Endodermal cell (in vitro differentiated cells): ENCODE data around the gene ANKRD40. TPM values are rescaled to one million over a fixed set of nuclear protein-coding genes. Genes with fewer than 3 reads are reported as not detected.
A peak's percentile ranks its signal among the peaks of the same experiment; 100 is the strongest.

Experiments
- DNase-seq: peaks from one replicate; pipeline ENCODE4 v3.0.0-alpha.2; 2017
- H3K27ac ChIP-seq: 2 replicates; pipeline ENCODE4 v1.5.1; 2013; ENCODE audit warnings: mild to moderate bottlenecking, low read depth, low read length, moderate library complexity
- H3K27me3 ChIP-seq: 2 replicates; pipeline ENCODE4 v1.6.1; 2013; ENCODE audit warnings: mild to moderate bottlenecking, low read length, moderate library complexity; ENCODE audit not compliant: insufficient read depth, control insufficient read depth, poor library complexity, severe bottlenecking
- H3K36me3 ChIP-seq: 2 replicates; pipeline ENCODE4 v1.7.0; 2013; ENCODE audit warnings: mild to moderate bottlenecking, low read length, moderate library complexity; ENCODE audit not compliant: control insufficient read depth, insufficient read depth
- H3K4me1 ChIP-seq: one replicate; pipeline ENCODE4 v1.7.0; 2013; ENCODE audit warnings: low read length; ENCODE audit not compliant: control insufficient read depth, insufficient read depth
- H3K4me3 ChIP-seq: 2 replicates; pipeline ENCODE4 v1.5.1; 2013; ENCODE audit warnings: mild to moderate bottlenecking, low read length, moderate library complexity
- H3K9ac ChIP-seq: 2 replicates; pipeline ENCODE4 v1.6.1; 2013; ENCODE audit warnings: mild to moderate bottlenecking, low read length, moderate library complexity; ENCODE audit not compliant: poor library complexity, severe bottlenecking; ENCODE audit errors: extremely low read depth
- H3K9me3 ChIP-seq: 2 replicates; pipeline ENCODE4 v1.6.1; 2013; ENCODE audit warnings: mild to moderate bottlenecking, low read length, moderate library complexity; ENCODE audit not compliant: control insufficient read depth
- H3K27ac Mint-ChIP-seq: 2 replicates; pipeline ENCODE4 v1.8.0; 2020; ENCODE audit warnings: mixed read lengths
- H3K27me3 Mint-ChIP-seq: 2 replicates; pipeline ENCODE4 v1.8.0; 2021; ENCODE audit warnings: mild to moderate bottlenecking, mixed read lengths; ENCODE audit not compliant: insufficient read depth
- H3K36me3 Mint-ChIP-seq: 2 replicates; pipeline ENCODE4 v1.8.0; 2020; ENCODE audit warnings: low read depth, mixed read lengths
- H3K4me1 Mint-ChIP-seq: 2 replicates; pipeline ENCODE4 v1.8.0; 2020; ENCODE audit warnings: mixed read lengths
- H3K4me3 Mint-ChIP-seq: 2 replicates; pipeline ENCODE4 v1.8.0; 2020; ENCODE audit warnings: mild to moderate bottlenecking, moderate library complexity, mixed read lengths
- H3K9me3 Mint-ChIP-seq: 2 replicates; pipeline ENCODE4 v1.8.0; 2020; ENCODE audit warnings: mild to moderate bottlenecking, mixed read lengths
- CTCF ChIP-seq: fragments of 200-600 bp; sonication (generic); conservative IDR thresholded peaks from 2 replicates; pipeline ENCODE4 v1.5.0; 2021; ENCODE audit warnings: antibody characterized with exemption, mild to moderate bottlenecking
- WGBS, 2 experiments: methylation state at CpG; one replicate each; pipeline versions ENCODE4 v1.1.5 to v1.1.7; 2013; ENCODE audit warnings: missing lambda C conversion rate in 2 of 2, mixed read lengths in 1 of 2; ENCODE audit not compliant: insufficient coverage in 1 of 2, insufficient read length in 1 of 2; 5-methylcytosine and 5-hydroxymethylcytosine counted together
- total RNA-seq, 2 donors: library from RNA; stranded (reverse); fragmentation: NEBNext Ultra II Directional in 1 of 2; extraction: Animal tissue kit (Norgen Biotek cat#: 25700) in 1 of 2; gene quantifications; 2 replicates in 1 of 2; 3 replicates in 1 of 2; pipeline ENCODE4 v1.2.1, GENCODE V29; 2021

The ANKRD40 gene
- total RNA-seq, 2 donors from 2014 or later, result 44.9 to 60.3 TPM

GRCh38 chr17:50690887-50691549 is 16.7 kb downstream of the ANKRD40 start:
- Histone ChIP-seq H3K27me3 (no peaks in the 10 kb centered on the region), H3K9ac (no peak overlapping the region), H3K4me1 (no peaks in the 10 kb centered on the region), H3K36me3 (peaks cover 38% of the 10 kb centered on the region), H3K27ac (peak overlapping the region; percentile 97), H3K4me3 (no peak overlapping the region), H3K9me3 (no peaks in the 10 kb centered on the region)
- Mint-ChIP-seq H3K27ac (no peak overlapping the region), H3K27me3 (no peaks in the 10 kb centered on the region), H3K4me3 (no peak overlapping the region), H3K4me1 (peaks cover 10% of the 10 kb centered on the region), H3K36me3 (peaks cover 27% of the 10 kb centered on the region), H3K9me3 (no peaks in the 10 kb centered on the region)
- no peak for DNase-seq
- no peak for TF ChIP-seq CTCF
- WGBS, 2 experiments, result 90 to 92% methylated on average over 9 of the region's 9 CpGs

GRCh38 chr17:50689956-50690886 is 17.5 kb downstream of the ANKRD40 start:
- Mint-ChIP-seq H3K27me3 (no peaks in the 10 kb centered on the region), H3K9me3 (no peaks in the 10 kb centered on the region), H3K4me3 (no peak overlapping the region), H3K27ac (no peak overlapping the region), H3K4me1 (peaks cover 10% of the 10 kb centered on the region), H3K36me3 (peaks cover 20% of the 10 kb centered on the region)
- Histone ChIP-seq H3K36me3 (peaks cover 30% of the 10 kb centered on the region), H3K9ac (no peak overlapping the region), H3K9me3 (no peaks in the 10 kb centered on the region), H3K4me1 (no peaks in the 10 kb centered on the region), H3K4me3 (no peak overlapping the region), H3K27ac (peak overlapping the region; percentile 97), H3K27me3 (no peaks in the 10 kb centered on the region)
- WGBS, 2 experiments, result 56 to 79% methylated on average over 14 to 18 of the region's 19 CpGs
- TF ChIP-seq CTCF, result no peak
- DNase-seq, result peak; percentile 71

GRCh38 chr17:50689251-50689650 is 18.5 kb downstream of the ANKRD40 start:
- peaks cover 14% of the 10 kb centered on the region for H3K36me3 Mint-ChIP-seq
- Histone ChIP-seq H3K9ac (no peak overlapping the region), H3K4me3 (no peak overlapping the region), H3K27ac (peak overlapping the region; percentile 36), H3K36me3 (peaks cover 21% of the 10 kb centered on the region), H3K4me1 (peaks cover 6% of the 10 kb centered on the region), H3K9me3 (no peaks in the 10 kb centered on the region), H3K27me3 (no peaks in the 10 kb centered on the region)
- TF ChIP-seq CTCF, result no peak
- no peak overlapping the region for H3K27ac Mint-ChIP-seq
- no peaks in the 10 kb centered on the region for H3K27me3 Mint-ChIP-seq
- peak; percentile 75 for DNase-seq
- H3K4me3 Mint-ChIP-seq, result no peak overlapping the region
- peaks cover 13% of the 10 kb centered on the region for H3K4me1 Mint-ChIP-seq
- no peaks in the 10 kb centered on the region for H3K9me3 Mint-ChIP-seq
- 70 to 100% methylated on average over 1 to 4 of the region's 4 CpGs for WGBS, 2 experiments
